ENCODE data around the gene OGDHL.
"Not testable (repeated sequence)": the region's sequence is repeated elsewhere in the genome, so short reads cannot be mapped to it uniquely, and the experiment has no call there.

OGDHL gene

GRCh38 chr10:49738616-49739360 is 23.3 kb downstream of the OGDHL start:
- DNase-seq, result no peak

GRCh38 chr10:49737474-49738201 is 24.5 kb downstream of the OGDHL start:
- DNase-seq, result no peak

GRCh38 chr10:49736564-49737113 is 25.5 kb downstream of the OGDHL start:
- no peak for DNase-seq

GRCh38 chr10:49735848-49736563 is 26.1 kb downstream of the OGDHL start:
- DNase-seq, result no peak

GRCh38 chr10:49735161-49735560 is 27.0 kb downstream of the OGDHL start:
- no peak for DNase-seq

GRCh38 chr10:49734676-49735075 is 27.4 kb downstream of the OGDHL start:
- DNase-seq, result peak; percentile 36

- DNase-seq, result no peak
These were observed 28.3 kb downstream of the OGDHL start for GRCh38 chr10:49733866-49734265.

GRCh38 chr10:49726593-49726992 is 35.5 kb downstream of the OGDHL start:
- DNase-seq, result no peak

GRCh38 chr10:49715157-49715556 is 47.0 kb downstream of the OGDHL start:
- DNase-seq, result not testable (repeated sequence)

- no peak for DNase-seq
These were observed 48.9 kb downstream of the OGDHL start for GRCh38 chr10:49713266-49713665.

- DNase-seq, result no peak
These were observed 50.6 kb downstream of the OGDHL start for GRCh38 chr10:49711481-49711880.

- DNase-seq, result no peak
These were observed 51.2 kb downstream of the OGDHL start for GRCh38 chr10:49710966-49711365.

GRCh38 chr10:49709934-49710333 is 52.2 kb downstream of the OGDHL start:
- no peak for DNase-seq

GRCh38 chr10:49707585-49707984 is 54.5 kb downstream of the OGDHL start:
- DNase-seq, result no peak

GRCh38 chr10:49700997-49701396 is 61.1 kb downstream of the OGDHL start:
- DNase-seq, result no peak

GRCh38 chr10:49700211-49700610 is 61.9 kb downstream of the OGDHL start:
- DNase-seq, result no peak

- no peak for DNase-seq
These were observed 63.4 kb downstream of the OGDHL start for GRCh38 chr10:49698679-49699078.

GRCh38 chr10:49696311-49696710 is 65.8 kb downstream of the OGDHL start:
- no peak for DNase-seq

- DNase-seq, result no peak
These were observed 67.7 kb downstream of the OGDHL start for GRCh38 chr10:49694466-49694865.

- no peak for DNase-seq
These were observed 70.5 kb downstream of the OGDHL start for GRCh38 chr10:49691588-49691987.

- peak; percentile 53 for DNase-seq
These were observed 71.3 kb downstream of the OGDHL start for GRCh38 chr10:49690698-49691356.

GRCh38 chr10:49689882-49690510 is 72.1 kb downstream of the OGDHL start:
- DNase-seq, result no peak

All from kidney glomerular epithelial cell (primary cell).